ENCODE data around the gene MTG2.
A peak's percentile ranks its signal among the peaks of the same experiment; 100 is the strongest.

Gene MTG2

GRCh38 chr20:62195075-62195405 is 12.2 kb downstream of the MTG2 start:
- intact Hi-C loops (cut with DNase I) = no loop called here
- no peak for DNase-seq

- DNase-seq = peak in 1 of 42 donors; percentile 23
- intact Hi-C loops (cut with DNase I) = no loop called here
Observed at GRCh38 chr20:62195736-62196135, 12.9 kb downstream of the MTG2 start.

- peak in 1 of 42 donors; percentile 26 for DNase-seq
Observed at GRCh38 chr20:62196286-62196685, 13.5 kb downstream of the MTG2 start.

GRCh38 chr20:62197311-62197710 is 14.5 kb downstream of the MTG2 start:
- intact Hi-C loops (cut with DNase I) = no loop called here
- peak in 1 of 42 donors; percentile 24 for DNase-seq

More at GRCh38 chr20:62196286-62196685, 13.5 kb downstream of the MTG2 start:
- intact Hi-C loops (cut with DNase I) = no loop called here

GRCh38 chr20:62197801-62198200 is 15.0 kb downstream of the MTG2 start:
- intact Hi-C loops (cut with DNase I) = no loop called here
- DNase-seq = no peak

- DNase-seq = peak in 1 of 42 donors; percentile 27
- intact Hi-C loops (cut with DNase I) = no loop called here
Observed at GRCh38 chr20:62198496-62198895, 15.7 kb downstream of the MTG2 start.

GRCh38 chr20:62198931-62199330 is 16.1 kb downstream of the MTG2 start:
- intact Hi-C loops (cut with DNase I) = no loop called here
- peak in 2 of 42 donors; percentile 23 to 25 for DNase-seq

GRCh38 chr20:62200491-62201172 is 17.8 kb downstream of the MTG2 start:
- intact Hi-C loops (cut with DNase I) = no loop called here
- DNase-seq = peak in 2 of 42 donors; percentile 25 to 27

GRCh38 chr20:62201173-62202082 is 18.6 kb downstream of the MTG2 start:
- peak in 1 of 42 donors; percentile 22 for DNase-seq
- intact Hi-C loops (cut with DNase I) = no loop called here

- DNase-seq = no peak
- intact Hi-C loops (cut with DNase I) = no loop called here
Observed at GRCh38 chr20:62202083-62202395, 19.2 kb downstream of the MTG2 start.

GRCh38 chr20:62202676-62203377 is 20.0 kb downstream of the MTG2 start:
- DNase-seq = peak in 1 of 42 donors; percentile 22
- intact Hi-C loops (cut with DNase I) = no loop called here

GRCh38 chr20:62203378-62204030 is 20.7 kb downstream of the MTG2 start:
- intact Hi-C loops (cut with DNase I) = no loop called here
- peak in 1 of 42 donors; percentile 24 for DNase-seq

GRCh38 chr20:62205618-62206387 is 23.0 kb downstream of the MTG2 start:
- peak in 2 of 42 donors; percentile 9 to 28 for DNase-seq
- intact Hi-C loops (cut with DNase I) = no loop called here

- intact Hi-C loops (cut with DNase I) = no loop called here
- DNase-seq = no peak
Observed at GRCh38 chr20:62206388-62206775, 23.6 kb downstream of the MTG2 start.

- intact Hi-C loops (cut with DNase I) = no loop called here
- peak; percentile 38 to 93 (median 72) for DNase-seq
Observed at GRCh38 chr20:62208061-62208794, 25.4 kb downstream of the MTG2 start.

- intact Hi-C loops (cut with DNase I) = no loop called here
Observed at GRCh38 chr20:62208795-62209755, 26.2 kb downstream of the MTG2 start.

More at GRCh38 chr20:62208795-62209755, 26.2 kb downstream of the MTG2 start:
- DNase-seq = no peak

Data from head of caudate nucleus (tissue), 42 donors.